GM18867 (cell line): ENCODE data around the gene PAPOLB.

Source experiments
- ATAC-seq: cut with Tn5 transposase; IDR thresholded peaks from one replicate; pipeline ENCODE4 v1.9.1; 2021; ENCODE audit warnings: mild to moderate bottlenecking, moderate library complexity; ENCODE audit not compliant: unreplicated experiment

PAPOLB gene

DNA sequence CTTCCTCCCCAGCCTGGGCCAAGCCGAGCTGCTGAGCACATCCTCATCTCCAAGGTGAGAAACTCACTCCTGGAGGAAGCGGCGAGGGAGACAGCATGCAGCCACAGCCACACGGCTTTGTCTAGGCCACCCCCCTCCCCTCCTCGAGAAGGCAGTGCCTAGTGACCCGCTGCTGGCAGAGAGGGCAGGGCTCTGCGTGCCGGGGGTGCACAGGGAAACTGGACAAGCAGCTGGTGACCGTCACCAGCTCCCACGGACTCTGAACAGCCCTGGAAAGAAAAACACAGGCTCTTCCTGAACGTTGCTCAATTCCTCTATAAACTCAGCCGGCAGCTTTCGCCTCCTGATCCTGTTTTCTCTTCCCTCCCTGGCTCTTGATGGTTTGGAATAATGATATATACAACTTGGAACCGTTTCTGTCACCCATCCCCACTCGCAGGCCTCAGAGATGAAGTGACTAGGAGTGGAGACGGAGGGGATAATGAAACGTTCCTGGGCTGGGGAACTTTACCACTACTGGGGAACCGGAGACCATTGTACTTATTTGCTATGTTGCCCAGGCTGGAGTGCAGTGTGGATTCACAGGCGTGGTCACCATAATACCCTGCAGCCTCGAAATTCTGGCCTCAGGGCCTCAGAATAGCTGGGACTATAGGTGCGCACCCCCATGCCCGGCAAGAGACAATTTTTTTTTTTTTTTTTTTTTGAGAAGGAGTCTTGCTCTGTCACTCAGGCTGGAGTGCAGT, 19.3 kb downstream of the PAPOLB start:
- no peak for ATAC-seq

DNA sequence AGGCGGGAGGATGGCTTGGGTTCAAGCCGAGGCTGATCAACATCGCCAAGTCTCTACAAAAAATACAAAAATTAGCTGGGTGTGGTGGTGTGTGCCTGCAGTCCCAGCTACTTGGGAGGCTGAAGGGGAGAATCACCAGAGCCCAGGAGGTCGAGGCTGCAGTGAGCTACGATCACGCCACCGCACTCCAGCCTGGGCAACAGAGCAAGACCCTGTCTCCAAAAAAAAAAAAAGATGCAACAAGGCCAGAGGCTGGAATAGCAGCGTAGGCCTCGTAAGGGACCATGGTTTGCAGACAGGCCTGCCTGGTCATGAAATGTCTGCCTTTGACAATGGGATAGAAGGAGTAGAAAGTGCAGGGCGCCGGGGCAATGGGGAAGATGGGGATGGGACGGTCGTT, 20.0 kb downstream of the PAPOLB start:
- ATAC-seq, result no peak

DNA sequence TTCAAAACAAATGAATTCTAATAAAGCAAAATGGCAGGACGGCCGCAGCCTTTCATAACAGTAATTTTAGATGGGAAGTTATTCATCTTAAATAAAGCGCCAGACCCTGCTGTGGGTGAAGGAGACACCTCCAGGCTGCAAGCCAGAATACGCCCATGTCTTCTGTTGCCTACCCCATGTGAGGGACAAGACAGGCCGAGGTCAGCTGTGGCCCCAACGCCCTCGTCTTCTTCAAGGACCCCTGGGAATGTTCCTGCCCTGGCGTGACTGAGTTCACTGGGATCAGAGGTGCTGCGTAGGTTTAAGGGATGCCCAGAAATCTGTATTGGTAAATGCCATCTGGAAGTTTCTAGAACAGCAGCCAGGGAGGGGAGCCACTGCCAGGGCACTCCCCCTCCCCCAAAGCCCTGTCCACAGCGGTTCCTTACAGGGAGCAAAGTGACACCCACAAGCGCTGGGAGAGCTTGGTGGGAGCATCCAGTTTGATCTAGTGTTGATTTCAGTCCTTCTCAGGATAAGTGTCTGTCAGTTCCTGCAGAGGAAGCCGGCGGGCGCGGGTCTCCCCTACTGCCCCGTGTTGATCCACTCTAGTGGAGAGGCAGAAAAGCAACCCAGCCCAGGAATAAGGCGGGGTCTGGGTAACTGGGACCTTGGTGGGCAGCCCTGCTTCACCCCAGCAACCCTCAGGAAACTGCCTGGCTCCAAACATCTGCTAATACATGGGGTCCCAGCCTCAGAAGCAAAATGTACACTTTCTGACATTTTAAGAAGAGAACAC, 20.6 kb downstream of the PAPOLB start:
- ATAC-seq, result no peak

DNA sequence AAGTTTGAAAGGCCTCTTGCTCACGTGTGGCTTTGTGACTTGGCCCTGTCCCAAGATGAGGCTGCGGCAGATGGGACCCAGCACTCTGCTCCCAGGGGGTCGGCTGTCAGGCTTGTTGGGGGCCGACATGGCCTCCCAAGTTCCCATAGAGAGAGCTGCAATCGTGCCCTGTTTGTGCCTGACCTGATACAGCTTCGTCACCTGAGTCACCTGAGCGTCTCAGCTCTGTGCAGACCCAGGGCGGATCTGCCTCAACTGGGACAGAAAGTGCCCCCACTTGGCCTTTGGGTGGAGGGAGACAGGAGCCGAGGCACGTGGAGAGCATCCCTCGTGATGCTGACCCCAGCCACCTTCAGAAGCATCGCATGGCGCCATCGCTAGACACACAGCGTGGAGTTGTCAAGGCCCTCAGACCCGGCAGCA, 21.7 kb downstream of the PAPOLB start:
- ATAC-seq, result no peak

DNA sequence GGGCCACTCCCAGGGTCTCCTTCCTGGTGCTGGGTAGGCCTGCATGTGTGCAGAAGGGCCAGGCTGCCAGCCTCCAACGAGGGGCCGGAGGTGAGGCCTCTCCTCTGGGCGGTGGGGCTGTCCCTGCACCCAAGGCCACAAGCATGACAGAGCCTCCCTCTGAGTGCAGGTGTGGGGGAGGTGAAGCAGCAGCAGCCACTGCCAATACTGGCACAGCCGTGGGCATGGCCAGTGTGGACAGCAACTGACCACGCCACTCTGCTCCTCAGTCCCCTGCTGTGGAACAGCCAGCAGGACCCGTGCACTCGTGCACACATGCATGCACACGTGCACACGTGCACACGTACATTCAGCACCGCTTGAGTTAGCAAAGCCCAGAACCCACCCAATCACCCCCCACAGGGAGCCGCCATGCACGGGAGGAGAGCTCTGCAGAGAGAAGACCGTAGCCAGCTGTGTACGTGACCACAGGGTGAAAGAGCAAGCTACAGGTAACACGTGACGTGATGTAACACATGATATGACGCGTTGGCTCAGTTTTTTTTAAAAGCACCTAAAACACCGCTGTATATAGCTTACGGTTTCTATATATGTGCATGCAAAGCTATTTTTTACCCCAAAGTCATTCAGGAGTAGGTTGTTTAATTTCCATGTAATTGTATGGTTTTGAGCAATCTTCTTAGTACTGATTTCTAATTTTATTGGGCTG, 23.1 kb downstream of the PAPOLB start:
- no peak for ATAC-seq

DNA sequence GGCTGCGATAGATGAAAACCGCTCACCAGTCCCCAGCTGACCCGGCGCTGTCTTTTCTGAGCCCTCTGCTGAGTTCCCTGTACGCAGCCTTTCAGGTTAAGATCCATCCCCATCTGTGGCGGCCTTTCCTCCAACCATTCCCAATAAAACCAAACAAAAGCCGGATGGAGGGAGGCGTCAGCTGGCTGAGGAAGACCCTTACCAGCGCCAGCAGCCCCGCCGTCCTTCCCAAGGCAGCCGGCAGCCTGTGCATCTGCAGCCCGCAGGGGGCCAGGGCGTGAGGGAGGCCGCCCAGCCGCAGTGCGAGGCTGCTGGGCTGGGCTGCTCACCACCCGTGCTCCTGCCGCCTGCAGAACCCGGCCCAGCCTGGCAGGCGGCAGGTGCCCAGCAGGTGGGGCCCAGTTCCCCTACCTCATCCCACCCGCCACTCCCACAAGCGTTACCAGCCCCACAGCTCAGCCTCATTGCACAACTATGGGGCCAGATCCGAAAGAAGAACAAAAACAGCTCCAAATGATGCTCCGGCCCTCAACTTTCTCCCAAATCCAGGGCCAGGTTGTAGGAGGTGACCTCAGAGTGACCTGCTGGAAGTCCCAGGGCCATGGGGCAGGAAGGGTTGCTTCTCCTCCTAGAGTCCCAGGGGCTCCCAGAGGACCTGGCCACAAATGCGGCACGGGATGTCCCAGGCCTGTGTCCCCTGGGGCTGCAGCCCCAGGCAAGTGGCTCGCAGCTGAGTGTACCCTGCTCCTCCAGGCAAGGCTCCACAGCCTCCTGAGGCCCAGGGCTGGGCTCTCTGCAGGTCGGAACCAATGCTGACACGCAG, 23.8 kb downstream of the PAPOLB start:
- ATAC-seq, result no peak

DNA sequence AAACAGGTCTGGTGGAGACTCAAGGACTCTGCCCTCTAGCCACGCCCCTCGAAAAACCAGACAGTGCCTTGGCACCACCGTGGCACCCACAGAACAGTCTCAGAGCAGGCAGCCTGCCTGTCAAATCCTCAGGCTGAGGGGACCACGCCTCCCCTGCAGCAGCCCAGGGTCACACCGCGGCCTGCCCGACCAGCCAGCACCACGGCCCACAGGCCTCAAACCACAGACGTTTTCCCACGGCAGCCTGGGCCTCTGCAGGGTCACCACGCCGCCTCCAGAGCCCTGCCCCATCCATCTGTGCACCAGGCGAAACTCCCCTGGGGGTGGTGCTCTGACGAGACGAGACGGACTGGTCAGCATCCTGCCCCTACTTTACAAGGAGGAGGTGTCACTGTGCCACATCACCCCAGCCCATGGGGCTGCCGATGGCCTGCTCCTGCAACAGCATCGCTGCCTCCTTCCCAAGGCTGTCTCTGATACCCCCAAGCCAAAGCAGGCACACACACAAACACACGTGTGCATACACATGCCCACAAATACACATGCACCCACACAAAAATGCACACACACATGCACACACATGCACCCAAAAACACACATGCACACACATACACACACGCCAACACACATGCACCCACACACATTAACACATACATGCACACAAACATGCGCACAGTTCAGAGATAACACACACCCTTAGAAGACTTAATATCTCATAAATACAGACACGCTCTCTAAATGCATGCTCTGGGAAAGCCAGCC, 24.6 kb downstream of the PAPOLB start:
- ATAC-seq, result no peak

DNA sequence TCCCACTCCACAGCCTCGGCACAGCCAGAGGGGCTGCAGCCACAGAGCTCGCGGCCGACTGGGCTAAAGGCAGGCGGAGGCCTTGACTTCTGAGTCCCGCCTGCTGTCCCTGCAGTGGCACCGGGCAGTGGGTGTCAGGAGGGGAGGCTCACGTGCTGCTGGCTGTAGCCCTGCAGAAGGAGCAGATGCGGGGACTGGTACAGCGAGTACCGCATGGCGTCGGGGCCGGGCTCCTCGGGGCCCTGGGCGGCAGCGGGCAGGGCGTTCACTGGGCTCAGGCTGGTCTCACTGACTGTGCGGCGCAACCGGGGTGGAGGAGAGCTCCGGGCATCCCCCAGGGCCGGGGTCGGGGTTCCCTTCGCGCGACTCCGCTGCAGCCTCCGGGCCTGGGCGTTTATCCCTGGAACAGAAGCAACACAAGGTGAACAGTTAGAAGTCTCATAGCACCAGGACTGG, 25.6 kb downstream of the PAPOLB start:
- ATAC-seq, result no peak

DNA sequence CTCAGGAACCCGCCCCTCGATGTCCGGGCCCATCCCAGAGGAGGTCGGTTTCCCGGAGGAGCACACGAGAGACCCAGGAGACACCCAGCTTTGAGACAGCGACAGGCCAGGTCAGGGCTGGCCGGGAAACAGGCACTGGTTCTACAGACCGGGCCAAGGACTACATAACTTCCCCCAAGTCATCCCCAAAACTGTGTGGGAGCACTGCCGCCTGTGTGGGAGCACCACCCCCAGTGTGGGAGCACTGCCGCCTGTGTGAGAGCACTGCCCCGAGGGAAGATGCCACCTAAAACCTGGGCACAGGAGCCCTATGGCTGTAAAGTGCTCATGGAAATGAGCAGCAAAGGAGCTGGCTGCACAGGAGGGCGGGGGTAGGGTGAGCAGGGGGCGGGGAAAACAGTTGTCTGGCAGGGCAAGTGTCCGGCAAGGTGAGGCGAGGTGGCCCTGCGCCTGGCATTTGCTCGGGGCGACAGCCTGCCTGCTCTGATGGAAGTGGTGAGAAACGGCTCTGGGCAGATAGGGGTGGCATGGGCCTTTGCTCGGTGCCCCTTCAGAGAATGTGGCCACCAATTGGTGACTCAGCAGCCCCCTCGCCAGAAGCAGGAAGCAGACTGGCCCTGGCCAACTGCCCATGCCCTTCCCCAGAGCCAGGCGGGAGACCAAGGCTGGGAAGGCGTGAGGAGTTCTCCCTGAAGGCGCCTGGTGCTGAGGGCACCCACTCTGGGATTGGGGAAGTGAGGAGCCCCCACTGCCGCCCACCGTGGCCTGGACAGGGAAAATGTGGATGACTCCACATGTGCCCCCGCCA, 26.2 kb downstream of the PAPOLB start:
- no peak for ATAC-seq

DNA sequence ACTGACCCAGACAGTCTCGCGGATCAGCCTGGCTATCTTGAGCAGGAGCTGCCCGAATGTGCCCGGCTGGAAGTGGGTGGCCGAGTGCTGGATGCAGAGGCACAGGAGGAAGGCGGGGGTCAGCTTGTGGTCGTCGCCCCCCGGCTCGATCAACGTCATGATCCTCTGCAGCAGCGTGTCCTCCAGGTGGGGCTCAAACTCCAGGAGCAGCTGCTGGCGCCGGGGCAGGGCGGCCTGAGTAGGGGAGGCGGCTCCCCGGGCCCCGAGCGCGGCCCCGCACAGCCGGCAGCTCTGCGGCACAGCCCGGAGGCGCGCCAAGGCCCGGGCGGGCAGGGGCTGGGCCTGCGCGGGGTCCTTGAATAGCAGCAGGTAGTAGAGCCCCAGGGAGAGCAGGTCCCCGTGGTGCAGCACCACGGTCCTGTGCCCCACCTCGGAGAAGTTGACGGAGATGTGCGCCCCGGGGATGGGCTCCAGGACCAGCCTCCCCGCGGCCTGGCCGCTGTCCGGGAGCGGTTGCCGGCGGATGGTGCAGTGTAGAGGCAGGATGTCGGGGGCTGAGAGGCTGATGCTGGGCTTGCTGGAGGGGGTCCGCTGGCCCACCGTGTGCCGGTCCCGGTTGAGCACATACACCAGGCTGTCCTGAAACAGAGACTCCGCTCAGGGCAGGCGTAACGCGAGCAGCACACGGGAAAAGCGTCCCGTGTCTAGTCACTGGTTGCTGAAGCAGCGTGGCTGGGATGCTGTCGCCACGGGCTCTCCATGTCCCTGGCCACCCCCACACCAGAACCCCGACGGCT, 27.0 kb downstream of the PAPOLB start:
- ATAC-seq, result no peak

DNA sequence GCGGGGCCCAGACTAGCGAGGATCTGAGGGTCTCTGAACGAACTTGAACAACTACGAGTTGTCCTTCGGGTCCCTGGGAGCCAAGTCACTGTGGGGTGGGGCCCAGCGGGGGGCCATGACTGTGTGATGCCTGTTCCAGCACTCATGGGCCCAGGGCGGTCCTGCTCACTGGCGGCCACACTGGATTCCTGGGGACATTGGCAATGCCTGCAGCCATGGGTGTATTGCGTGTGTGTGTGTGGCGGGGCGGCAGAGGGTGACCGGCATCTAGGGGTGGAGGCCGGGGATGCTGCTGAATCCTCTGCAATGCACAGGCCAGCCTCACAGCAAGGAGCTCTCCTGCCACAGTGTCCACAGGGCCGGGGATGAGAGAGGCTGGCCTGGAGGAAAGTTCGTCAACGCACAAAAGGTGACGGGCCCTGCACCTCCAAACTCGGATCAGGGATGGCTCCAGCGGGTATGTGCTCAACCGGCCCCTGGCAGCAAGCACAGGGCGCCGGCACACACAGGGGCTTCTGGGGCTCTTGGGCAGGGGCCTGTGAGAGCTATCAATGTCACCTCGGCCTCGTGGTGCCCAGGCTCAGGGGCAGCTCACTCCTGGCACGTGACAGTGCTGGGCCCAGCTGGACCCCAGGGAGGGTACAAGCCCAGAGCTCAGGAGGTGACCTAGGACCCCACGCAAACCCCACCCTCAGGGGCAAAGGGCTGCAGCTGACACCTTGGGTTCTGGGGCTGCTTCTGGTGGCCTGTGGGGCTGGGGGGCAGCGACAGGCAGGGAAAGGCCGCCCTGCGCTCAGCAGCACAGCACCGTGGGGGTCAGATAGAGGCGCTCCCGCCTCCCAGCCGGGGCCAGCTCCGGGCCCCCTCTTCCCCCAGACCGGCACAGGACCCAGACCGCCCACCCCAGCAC, 27.9 kb downstream of the PAPOLB start:
- ATAC-seq, result no peak

DNA sequence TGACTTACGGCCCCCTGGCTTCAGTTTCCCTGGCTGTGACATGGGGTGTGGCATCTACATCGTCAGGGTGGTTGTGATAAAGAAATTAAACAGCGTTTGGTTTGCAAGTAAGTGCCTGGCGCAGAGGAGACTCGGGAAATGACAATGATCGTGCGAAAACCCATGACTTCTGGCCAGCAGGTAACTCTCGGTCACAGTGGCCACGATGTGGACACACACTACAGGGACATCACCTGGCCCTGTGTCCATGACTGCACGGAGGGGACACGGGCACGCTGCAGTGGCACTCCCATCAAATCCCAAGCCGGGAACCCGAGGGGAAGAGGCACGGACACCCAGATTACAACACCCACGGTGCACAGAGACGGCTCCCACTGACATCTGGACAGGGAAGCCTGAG, 28.7 kb downstream of the PAPOLB start:
- ATAC-seq, result no peak

DNA sequence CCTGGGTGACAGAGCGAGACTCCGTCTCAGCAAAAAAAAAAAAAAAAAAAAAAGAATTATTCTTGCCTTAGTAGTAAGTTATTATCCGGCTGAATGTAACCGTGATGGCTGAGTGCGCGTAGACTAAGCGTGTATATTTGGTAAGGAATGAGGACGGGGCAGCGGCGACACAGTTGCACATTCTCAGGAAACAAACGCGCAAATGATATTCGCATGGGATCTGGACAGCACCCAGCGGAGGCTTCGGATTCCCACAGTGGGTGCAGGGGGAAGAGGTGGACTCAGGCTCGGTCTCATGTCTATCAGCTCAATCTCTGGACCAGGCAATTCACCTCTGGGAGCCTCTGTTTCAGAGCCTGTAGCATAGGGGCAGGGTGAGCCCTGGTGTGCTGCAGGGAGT, 29.1 kb downstream of the PAPOLB start:
- ATAC-seq, result no peak

DNA sequence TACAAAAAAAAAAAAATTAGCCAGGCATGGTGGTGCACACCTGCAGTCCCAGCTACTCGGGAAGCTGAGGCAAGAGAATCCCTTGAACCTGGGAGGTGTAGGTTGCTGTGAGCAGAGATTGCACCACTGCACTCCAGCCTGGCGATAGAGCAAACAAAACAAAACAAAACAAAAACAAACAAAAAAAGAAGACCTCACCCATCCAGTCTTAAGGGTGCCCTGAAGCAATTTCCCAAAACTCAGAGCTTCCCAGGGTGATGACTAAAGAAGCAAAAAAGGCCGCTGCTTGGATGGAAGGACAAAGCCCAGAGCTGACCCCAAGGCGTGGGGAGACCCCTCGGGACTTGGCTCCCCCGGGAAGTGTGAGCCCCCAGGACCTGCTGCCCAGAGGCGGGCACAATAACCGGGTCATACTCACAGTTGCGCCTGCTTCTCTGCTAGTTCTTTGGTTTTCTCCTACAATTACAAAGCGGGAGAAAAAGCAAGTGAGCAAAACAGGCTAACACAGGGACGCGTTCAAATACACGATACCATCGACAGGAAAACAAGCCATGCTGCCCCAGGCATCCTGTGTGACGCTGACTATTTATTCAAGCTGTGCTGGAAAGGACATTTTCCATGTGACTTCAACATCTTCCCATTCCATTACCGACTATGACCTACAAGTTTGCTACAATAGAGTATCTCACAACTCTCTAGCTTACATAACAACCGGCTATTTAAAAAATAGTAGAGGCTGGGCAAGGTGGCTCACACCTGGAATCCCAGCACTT, 29.9 kb downstream of the PAPOLB start:
- no peak for ATAC-seq

DNA sequence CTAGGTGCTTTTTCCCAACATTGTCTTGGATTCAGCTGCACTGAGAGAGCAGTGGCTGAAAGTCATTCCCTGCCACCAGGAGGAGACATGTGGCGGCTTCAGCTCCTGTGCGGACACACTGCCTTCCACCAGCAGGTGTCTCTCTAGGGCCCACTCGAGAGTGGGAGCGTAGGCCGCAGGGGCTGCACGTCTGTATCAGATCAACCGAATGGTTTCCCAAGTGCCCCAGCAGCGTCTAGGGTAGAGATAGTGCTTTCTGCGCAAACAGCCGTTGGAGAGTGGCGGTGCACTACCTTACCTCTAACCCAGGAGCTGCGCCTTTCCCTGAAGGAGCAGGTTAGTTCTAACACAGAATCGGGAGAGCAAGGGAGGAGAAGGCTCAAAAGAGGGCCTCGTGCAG, 31.7 kb downstream of the PAPOLB start:
- ATAC-seq, result peak; percentile 67

DNA sequence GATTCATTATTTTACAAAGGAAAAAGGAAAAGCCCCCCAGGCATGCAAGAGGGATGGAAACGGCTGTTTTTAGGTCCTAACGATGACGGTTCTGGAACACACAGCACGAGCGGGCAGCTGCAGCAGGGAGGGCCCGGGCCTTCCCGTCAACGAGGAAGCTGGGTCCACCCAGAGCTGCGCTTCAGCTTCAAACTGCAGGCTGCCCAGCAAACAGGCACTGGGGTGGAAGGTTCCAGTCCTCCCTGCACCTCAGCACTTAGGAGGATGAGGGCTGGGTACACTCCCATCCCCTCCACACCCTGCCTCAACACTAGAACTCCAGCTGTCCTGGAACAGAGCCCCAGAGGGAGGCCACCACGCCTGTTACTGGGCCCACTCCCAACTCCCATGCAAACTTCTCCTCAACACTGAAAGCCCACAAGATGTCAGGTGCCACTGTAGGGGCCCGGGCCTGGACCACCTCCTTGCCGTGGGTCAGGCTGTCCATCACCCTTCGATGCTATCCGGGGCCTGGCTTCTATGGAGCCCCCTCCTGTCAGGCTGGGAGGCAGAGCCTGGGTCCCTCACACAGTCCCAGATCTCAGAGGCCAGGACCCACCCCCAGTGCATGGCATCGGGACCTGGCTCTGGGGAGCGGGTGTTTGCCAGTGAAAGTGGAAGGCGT, 33.0 kb downstream of the PAPOLB start:
- no peak for ATAC-seq
